HL-60 (cell line): ENCODE data around the gene ADAR.

Experiments
- DNase-seq, 2 experiments: peaks; one replicate each; pipeline ENCODE4 v3.0.0-alpha.2; 2010 to 2020; ENCODE audit warnings: low read depth in 1 of 2, low spot score in 1 of 2
- H3K27ac ChIP-seq: fragments of 250-450 bp; sonication (Bioruptor Pico); replicated peaks from 2 replicates; pipeline ENCODE4 v1.5.1; 2020; ENCODE audit warnings: mild to moderate bottlenecking, moderate library complexity
- H3K27me3 ChIP-seq: fragments of 250-450 bp; sonication (Bioruptor Pico); 2 replicates; pipeline ENCODE4 v1.5.1; 2021; ENCODE audit warnings: mild to moderate bottlenecking, moderate library complexity; ENCODE audit not compliant: insufficient read depth, poor library complexity, severe bottlenecking
- H3K4me3 ChIP-seq: replicated peaks from 2 replicates; pipeline ENCODE4 v1.5.1; 2011; ENCODE audit warnings: mild to moderate bottlenecking, control low read depth, low read length; ENCODE audit not compliant: insufficient read depth
- GABPA ChIP-seq: IDR thresholded peaks from 2 replicates; pipeline ENCODE4 v1.6.1; 2012; ENCODE audit warnings: low read depth
- POLR2AphosphoS5 ChIP-seq: IDR thresholded peaks from 2 replicates; pipeline ENCODE4 v1.6.1; 2012; ENCODE audit warnings: low read depth
- SPI1 ChIP-seq: IDR thresholded peaks from 2 replicates; pipeline ENCODE4 v1.6.1; 2012; ENCODE audit warnings: low read depth, mild to moderate bottlenecking, borderline replicate concordance
- TF ChIP-seq, protein P1 (sequence below): IDR thresholded peaks from one replicate; pipeline ENCODE4 v1.5.1; 2011; ENCODE audit warnings: low read length, control low read depth, inconsistent platforms; ENCODE audit not compliant: insufficient read depth
- TF ChIP-seq, protein P2 (sequence below): IDR thresholded peaks from 2 replicates; pipeline ENCODE4 v1.6.1; 2012; ENCODE audit warnings: low read depth; ENCODE audit not compliant: insufficient replicate concordance

ADAR gene

DNA sequence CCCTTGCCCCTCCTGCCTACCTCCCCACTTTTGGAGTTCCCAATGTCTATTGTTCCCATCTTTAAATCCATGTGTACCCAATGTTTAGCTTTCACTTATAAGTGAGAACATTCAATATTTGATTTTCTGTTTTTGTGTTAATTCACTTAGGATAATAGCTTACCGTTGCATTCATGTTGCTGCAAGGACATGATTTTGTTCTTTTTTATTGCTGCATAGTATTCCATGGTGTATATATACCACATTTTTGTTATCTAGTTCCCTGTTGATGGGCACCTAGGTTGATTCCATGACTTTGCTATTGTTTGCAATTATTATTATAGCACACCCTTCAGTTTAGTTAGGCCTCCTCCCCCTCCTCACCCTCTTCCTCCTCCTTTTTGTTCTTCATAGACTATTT, 33.5 kb upstream of the ADAR start:
- H3K4me3 ChIP-seq = no peak overlapping the region
- no peak for DNase-seq
- H3K27ac ChIP-seq = no peak overlapping the region
- no peaks in the 10 kb centered on the region for H3K27me3 ChIP-seq
- TF ChIP-seq SPI1 = no peak
- no peak for TF ChIP-seq POLR2AphosphoS5
- no peak for TF ChIP-seq GABPA
- TF ChIP-seq, protein P1, sequence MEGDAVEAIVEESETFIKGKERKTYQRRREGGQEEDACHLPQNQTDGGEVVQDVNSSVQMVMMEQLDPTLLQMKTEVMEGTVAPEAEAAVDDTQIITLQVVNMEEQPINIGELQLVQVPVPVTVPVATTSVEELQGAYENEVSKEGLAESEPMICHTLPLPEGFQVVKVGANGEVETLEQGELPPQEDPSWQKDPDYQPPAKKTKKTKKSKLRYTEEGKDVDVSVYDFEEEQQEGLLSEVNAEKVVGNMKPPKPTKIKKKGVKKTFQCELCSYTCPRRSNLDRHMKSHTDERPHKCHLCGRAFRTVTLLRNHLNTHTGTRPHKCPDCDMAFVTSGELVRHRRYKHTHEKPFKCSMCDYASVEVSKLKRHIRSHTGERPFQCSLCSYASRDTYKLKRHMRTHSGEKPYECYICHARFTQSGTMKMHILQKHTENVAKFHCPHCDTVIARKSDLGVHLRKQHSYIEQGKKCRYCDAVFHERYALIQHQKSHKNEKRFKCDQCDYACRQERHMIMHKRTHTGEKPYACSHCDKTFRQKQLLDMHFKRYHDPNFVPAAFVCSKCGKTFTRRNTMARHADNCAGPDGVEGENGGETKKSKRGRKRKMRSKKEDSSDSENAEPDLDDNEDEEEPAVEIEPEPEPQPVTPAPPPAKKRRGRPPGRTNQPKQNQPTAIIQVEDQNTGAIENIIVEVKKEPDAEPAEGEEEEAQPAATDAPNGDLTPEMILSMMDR = no peak

DNA sequence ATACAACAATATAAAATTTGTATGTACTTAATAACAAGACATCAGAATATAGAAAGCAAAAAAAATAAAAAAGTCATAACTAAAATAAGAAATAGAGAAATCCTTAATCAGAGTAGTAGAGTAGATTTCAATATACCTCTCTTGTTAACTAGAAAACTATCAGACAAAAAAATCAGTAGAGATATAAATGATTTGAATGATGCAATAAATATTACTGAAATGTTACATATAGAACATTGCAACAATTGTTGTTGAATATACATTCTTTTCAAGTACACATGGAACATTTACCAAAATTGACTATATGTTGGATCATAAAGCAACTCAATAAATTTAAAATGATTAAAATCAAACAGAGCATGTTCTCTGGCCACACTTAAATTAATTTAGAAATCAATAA, 31.9 kb upstream of the ADAR start:
- Histone ChIP-seq H3K27me3 (no peaks in the 10 kb centered on the region), H3K27ac (no peak overlapping the region), H3K4me3 (no peak overlapping the region)
- DNase-seq = no peak
- TF ChIP-seq, protein P2, sequence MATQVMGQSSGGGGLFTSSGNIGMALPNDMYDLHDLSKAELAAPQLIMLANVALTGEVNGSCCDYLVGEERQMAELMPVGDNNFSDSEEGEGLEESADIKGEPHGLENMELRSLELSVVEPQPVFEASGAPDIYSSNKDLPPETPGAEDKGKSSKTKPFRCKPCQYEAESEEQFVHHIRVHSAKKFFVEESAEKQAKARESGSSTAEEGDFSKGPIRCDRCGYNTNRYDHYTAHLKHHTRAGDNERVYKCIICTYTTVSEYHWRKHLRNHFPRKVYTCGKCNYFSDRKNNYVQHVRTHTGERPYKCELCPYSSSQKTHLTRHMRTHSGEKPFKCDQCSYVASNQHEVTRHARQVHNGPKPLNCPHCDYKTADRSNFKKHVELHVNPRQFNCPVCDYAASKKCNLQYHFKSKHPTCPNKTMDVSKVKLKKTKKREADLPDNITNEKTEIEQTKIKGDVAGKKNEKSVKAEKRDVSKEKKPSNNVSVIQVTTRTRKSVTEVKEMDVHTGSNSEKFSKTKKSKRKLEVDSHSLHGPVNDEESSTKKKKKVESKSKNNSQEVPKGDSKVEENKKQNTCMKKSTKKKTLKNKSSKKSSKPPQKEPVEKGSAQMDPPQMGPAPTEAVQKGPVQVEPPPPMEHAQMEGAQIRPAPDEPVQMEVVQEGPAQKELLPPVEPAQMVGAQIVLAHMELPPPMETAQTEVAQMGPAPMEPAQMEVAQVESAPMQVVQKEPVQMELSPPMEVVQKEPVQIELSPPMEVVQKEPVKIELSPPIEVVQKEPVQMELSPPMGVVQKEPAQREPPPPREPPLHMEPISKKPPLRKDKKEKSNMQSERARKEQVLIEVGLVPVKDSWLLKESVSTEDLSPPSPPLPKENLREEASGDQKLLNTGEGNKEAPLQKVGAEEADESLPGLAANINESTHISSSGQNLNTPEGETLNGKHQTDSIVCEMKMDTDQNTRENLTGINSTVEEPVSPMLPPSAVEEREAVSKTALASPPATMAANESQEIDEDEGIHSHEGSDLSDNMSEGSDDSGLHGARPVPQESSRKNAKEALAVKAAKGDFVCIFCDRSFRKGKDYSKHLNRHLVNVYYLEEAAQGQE = no peak
- TF ChIP-seq GABPA (no peak), SPI1 (no peak), POLR2AphosphoS5 (no peak)
- TF ChIP-seq, protein P1 = no peak

DNA sequence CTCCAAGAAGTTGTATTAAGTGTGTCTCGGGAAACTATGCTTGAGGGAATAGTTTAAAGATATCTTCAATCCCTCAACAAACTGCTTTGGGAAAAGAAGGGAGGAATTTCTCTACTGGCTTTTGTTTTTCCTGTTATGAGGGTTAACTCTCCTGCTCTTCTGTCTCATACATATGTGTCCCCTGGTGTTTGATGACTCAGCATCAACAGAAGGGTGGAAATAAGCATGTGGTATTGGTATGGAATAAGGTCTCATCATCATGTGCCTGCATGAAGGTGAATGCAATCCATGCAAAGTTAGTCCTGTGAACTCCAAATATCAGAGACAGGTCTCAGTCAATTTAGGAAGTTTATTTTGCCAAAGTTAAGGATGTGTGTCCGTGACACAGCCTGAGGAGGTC, 27.2 kb upstream of the ADAR start:
- H3K27me3 ChIP-seq = no peaks in the 10 kb centered on the region
- no peak overlapping the region for H3K4me3 ChIP-seq
- no peak overlapping the region for H3K27ac ChIP-seq
- TF ChIP-seq, protein P2 = no peak
- TF ChIP-seq POLR2AphosphoS5 = no peak
- TF ChIP-seq SPI1 = no peak
- DNase-seq = no peak

DNA sequence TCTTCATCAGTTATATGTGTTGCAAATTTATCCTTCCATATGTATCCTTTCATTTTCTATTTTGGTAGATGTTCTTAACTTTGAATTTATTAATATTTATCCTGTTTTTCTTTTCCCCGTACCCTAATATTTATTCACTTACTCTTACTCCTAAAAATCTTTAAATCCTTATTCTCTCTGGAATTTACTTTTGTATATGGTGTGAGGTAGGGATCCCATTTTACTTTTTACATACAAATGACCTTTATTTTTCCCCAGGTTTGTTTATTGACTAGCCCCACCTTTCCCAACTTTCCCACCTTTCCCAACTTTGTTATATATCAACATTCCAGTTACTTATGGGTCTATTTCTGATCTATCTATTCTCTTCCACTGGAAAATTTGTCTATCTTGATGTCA, 21.7 kb upstream of the ADAR start:
- no peak for DNase-seq
- H3K27me3 ChIP-seq = no peaks in the 10 kb centered on the region
- H3K27ac ChIP-seq = no peak overlapping the region
- TF ChIP-seq SPI1 (no peak), GABPA (no peak), POLR2AphosphoS5 (no peak)
- TF ChIP-seq, protein P1 = no peak
- TF ChIP-seq, protein P2 = no peak
- H3K4me3 ChIP-seq = no peak overlapping the region
